Measurements from ENCODE around the gene TUBAL3. TPM values are rescaled to one million over a fixed set of nuclear protein-coding genes. Genes with fewer than 3 reads are reported as not detected.

TUBAL3 gene
- total RNA-seq, 1 donor from 2014 or later: not detected

DNA sequence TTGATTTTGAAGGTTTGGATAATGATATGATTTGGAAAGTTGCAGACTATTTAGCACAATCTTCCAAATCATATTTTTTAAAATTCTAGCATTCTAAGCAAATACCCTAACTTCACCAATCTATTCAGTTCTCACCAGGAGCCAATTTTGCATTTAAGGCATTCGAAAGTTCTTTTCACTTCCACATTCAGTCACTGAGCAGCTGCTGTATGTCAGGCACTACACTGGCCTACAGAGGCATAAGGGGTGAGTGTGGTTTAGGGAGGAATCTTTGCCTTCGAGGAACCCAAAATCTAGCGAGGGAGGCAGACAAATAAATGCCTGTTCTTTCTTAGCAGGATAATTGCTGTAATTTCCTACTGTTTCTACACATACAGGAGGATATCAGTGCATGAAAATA is 50.6 kb downstream of the TUBAL3 start:
- TF ChIP-seq, protein P1, sequence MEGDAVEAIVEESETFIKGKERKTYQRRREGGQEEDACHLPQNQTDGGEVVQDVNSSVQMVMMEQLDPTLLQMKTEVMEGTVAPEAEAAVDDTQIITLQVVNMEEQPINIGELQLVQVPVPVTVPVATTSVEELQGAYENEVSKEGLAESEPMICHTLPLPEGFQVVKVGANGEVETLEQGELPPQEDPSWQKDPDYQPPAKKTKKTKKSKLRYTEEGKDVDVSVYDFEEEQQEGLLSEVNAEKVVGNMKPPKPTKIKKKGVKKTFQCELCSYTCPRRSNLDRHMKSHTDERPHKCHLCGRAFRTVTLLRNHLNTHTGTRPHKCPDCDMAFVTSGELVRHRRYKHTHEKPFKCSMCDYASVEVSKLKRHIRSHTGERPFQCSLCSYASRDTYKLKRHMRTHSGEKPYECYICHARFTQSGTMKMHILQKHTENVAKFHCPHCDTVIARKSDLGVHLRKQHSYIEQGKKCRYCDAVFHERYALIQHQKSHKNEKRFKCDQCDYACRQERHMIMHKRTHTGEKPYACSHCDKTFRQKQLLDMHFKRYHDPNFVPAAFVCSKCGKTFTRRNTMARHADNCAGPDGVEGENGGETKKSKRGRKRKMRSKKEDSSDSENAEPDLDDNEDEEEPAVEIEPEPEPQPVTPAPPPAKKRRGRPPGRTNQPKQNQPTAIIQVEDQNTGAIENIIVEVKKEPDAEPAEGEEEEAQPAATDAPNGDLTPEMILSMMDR (IDR thresholded peaks at IDR 0.05): no peak
- H3K36me3 Mint-ChIP-seq (ENCODE audit: low read depth): no peaks in the 10 kb centered on the region
- POLR2A ChIA-PET: no interaction called here
- H3K27me3 Mint-ChIP-seq: peaks cover 8% of the 10 kb centered on the region
- DNase-seq (no peak), ATAC-seq (ENCODE audit: low read depth) (no peak)
- H3K9me3 Mint-ChIP-seq: no peaks in the 10 kb centered on the region
- H3K27ac Mint-ChIP-seq: no peak overlapping the region
- CTCF ChIA-PET: no interaction called here
- H3K4me3 Mint-ChIP-seq: no peak overlapping the region
- H3K4me1 Mint-ChIP-seq: no peaks in the 10 kb centered on the region
- intact Hi-C loops (cut with micrococcal nuclease): no loop called here

- CTCF ChIA-PET: no interaction called here
- no peak for DNase-seq
Observed at GRCh38 chr10:5349362-5349761, 55.3 kb downstream of the TUBAL3 start.

DNA sequence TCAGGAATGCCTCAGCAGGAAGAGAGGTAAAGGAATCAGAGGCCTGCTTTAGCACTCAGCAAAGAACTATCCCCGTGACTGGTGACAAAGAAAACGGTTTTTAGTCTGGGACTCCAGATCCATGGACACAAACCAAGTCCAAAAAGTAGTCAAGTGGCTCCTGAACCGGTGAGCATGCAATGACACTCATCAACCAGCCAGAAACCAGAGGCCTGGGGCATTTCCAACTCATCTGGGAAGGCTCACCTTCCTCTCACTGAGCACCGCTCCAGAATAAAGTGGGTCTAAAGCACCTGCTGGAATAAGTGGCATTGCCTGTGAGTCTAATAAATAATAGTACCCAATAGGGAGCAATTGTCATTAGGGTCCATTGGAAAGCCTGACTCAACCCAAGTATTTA is 57.7 kb downstream of the TUBAL3 start:
- no peak for ATAC-seq (ENCODE audit: low read depth)
- Mint-ChIP-seq H3K27ac (no peak overlapping the region), H3K36me3 (ENCODE audit: low read depth) (no peaks in the 10 kb centered on the region), H3K4me1 (no peaks in the 10 kb centered on the region), H3K27me3 (no peaks in the 10 kb centered on the region), H3K4me3 (no peak overlapping the region), H3K9me3 (no peaks in the 10 kb centered on the region)
- DNase-seq: no peak
- intact Hi-C loops (cut with micrococcal nuclease): no loop called here
- ChIA-PET POLR2A (no interaction called here), CTCF (no interaction called here)
- TF ChIP-seq, protein P1 (IDR thresholded peaks at IDR 0.05): no peak

More at GRCh38 chr10:5349362-5349761, 55.3 kb downstream of the TUBAL3 start:
- intact Hi-C loops (cut with micrococcal nuclease): no loop called here
- H3K36me3 Mint-ChIP-seq (ENCODE audit: low read depth): no peaks in the 10 kb centered on the region
- no peak for ATAC-seq (ENCODE audit: low read depth)
- no peak overlapping the region for H3K27ac Mint-ChIP-seq
- H3K4me1 Mint-ChIP-seq: no peaks in the 10 kb centered on the region
- H3K27me3 Mint-ChIP-seq: no peaks in the 10 kb centered on the region
- no peak overlapping the region for H3K4me3 Mint-ChIP-seq
- no peaks in the 10 kb centered on the region for H3K9me3 Mint-ChIP-seq
- POLR2A ChIA-PET: no interaction called here
- TF ChIP-seq, protein P1 (IDR thresholded peaks at IDR 0.05): no peak

DNA sequence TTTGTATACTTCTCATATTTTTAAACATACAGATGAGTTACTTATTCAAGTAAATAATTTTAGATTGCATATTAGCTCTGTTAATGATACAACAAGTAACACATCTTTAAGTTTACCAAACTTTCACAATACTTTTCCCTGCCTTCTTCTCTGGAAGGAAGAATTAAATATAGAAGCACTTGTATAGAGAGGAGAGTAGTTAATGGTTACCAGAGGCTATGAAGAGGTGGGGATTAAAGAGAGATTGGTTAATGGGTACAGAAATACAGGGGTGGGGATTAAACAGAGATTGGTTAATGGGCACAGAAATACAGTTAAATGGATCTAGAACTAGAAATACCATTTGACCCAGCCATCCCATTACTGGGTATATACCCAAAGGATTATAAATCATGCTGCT is 59.9 kb downstream of the TUBAL3 start:
- Mint-ChIP-seq H3K27ac (no peak overlapping the region), H3K36me3 (ENCODE audit: low read depth) (no peaks in the 10 kb centered on the region), H3K4me1 (no peaks in the 10 kb centered on the region), H3K4me3 (no peak overlapping the region), H3K27me3 (no peaks in the 10 kb centered on the region), H3K9me3 (no peaks in the 10 kb centered on the region)
- no peak for ATAC-seq (ENCODE audit: low read depth)
- TF ChIP-seq, protein P1 (IDR thresholded peaks at IDR 0.05): no peak
- CTCF ChIA-PET: no interaction called here
- POLR2A ChIA-PET: no interaction called here
- DNase-seq: no peak
- intact Hi-C loops (cut with micrococcal nuclease): no loop called here

- Mint-ChIP-seq H3K4me3 (no peak overlapping the region), H3K27ac (no peak overlapping the region), H3K4me1 (no peaks in the 10 kb centered on the region), H3K9me3 (no peaks in the 10 kb centered on the region), H3K27me3 (no peaks in the 10 kb centered on the region), H3K36me3 (ENCODE audit: low read depth) (no peaks in the 10 kb centered on the region)
- intact Hi-C loops (cut with micrococcal nuclease): no loop called here
- no peak for DNase-seq
- TF ChIP-seq, protein P1 (IDR thresholded peaks at IDR 0.05): no peak
- ChIA-PET POLR2A (no interaction called here), CTCF (no interaction called here)
- no peak for ATAC-seq (ENCODE audit: low read depth)
Observed at GRCh38 chr10:5343979-5344378, 60.6 kb downstream of the TUBAL3 start.

Data from activated B cell treated with CpG ODN at 0.5 μM for 24 hours (primary cell).